Effector memory CD4-positive, alpha-beta T cell (primary cell): ENCODE measurements around the gene TREX2.
A peak's percentile ranks its signal among the peaks of the same experiment; 100 is the strongest.

Experiments used
- DNase-seq, 3 donors: peaks; one replicate each; pipeline ENCODE4 v3.0.0-alpha.2; 2020
- H3K27ac ChIP-seq: 2 replicates; pipeline ENCODE4 v1.7.0; 2013; ENCODE audit warnings: mild to moderate bottlenecking, low read length, moderate library complexity; ENCODE audit not compliant: insufficient read depth, poor library complexity, severe bottlenecking
- H3K27me3 ChIP-seq: replicated peaks from 2 replicates; pipeline ENCODE4 v1.7.0; 2013; ENCODE audit warnings: mild to moderate bottlenecking, low read length; ENCODE audit not compliant: insufficient read depth, control insufficient read depth, poor library complexity, severe bottlenecking
- H3K36me3 ChIP-seq: 2 replicates; pipeline ENCODE4 v1.7.0; 2013; ENCODE audit warnings: mild to moderate bottlenecking, low read length, moderate library complexity; ENCODE audit not compliant: control insufficient read depth, insufficient read depth
- H3K4me1 ChIP-seq: 2 replicates; pipeline ENCODE4 v1.7.0; 2013; ENCODE audit warnings: low read length, mild to moderate bottlenecking; ENCODE audit not compliant: control insufficient read depth, insufficient read depth, poor library complexity, severe bottlenecking
- H3K4me3 ChIP-seq: 2 replicates; pipeline ENCODE4 v1.7.0; 2013; ENCODE audit warnings: low read length, low read depth, mild to moderate bottlenecking; ENCODE audit not compliant: insufficient read depth, poor library complexity, severe bottlenecking
- H3K9me3 ChIP-seq: 2 replicates; pipeline ENCODE4 v1.7.0; 2013; ENCODE audit warnings: mild to moderate bottlenecking, low read length, moderate library complexity; ENCODE audit not compliant: control insufficient read depth

The TREX2 gene

DNA sequence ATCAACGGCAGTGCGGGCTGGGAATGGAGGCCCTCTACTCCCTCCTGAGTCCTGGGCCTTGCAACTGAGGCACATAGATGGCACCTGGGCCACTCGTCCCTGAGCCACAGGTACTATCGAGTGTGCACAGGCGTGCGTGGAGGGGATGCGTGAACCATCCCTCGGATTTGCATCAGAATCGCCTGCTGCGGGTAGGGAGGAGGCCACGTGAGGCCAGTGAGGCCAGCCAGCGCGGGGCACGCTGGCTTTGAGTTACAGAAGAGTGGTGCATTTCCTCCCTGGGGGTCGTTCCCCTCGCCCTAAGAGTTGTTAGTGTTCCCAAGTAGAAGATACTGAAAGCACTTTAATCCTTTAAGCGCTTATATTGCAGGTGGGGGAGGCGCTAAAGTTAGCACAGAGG is 24.0 kb downstream of the TREX2 start:
- Histone ChIP-seq H3K36me3 (no peaks in the 10 kb centered on the region), H3K9me3 (no peaks in the 10 kb centered on the region), H3K27me3 (no peaks in the 10 kb centered on the region), H3K4me3 (no peak overlapping the region), H3K4me1 (no peaks in the 10 kb centered on the region), H3K27ac (no peak overlapping the region)
- DNase-seq: no peak

GRCh38 chrX:153420851-153421599 is 24.8 kb downstream of the TREX2 start:
- Histone ChIP-seq H3K4me1 (no peaks in the 10 kb centered on the region), H3K9me3 (no peaks in the 10 kb centered on the region), H3K36me3 (no peaks in the 10 kb centered on the region), H3K27me3 (no peaks in the 10 kb centered on the region), H3K27ac (no peak overlapping the region), H3K4me3 (no peak overlapping the region)
- no peak for DNase-seq

- no peak overlapping the region for H3K4me3 ChIP-seq
- DNase-seq: no peak
- H3K27ac ChIP-seq: no peak overlapping the region
- H3K27me3 ChIP-seq: no peaks in the 10 kb centered on the region
- H3K4me1 ChIP-seq: no peaks in the 10 kb centered on the region
- no peaks in the 10 kb centered on the region for H3K36me3 ChIP-seq
- H3K9me3 ChIP-seq: no peaks in the 10 kb centered on the region
These were observed 28.2 kb downstream of the TREX2 start for GRCh38 chrX:153417637-153418036.

DNA sequence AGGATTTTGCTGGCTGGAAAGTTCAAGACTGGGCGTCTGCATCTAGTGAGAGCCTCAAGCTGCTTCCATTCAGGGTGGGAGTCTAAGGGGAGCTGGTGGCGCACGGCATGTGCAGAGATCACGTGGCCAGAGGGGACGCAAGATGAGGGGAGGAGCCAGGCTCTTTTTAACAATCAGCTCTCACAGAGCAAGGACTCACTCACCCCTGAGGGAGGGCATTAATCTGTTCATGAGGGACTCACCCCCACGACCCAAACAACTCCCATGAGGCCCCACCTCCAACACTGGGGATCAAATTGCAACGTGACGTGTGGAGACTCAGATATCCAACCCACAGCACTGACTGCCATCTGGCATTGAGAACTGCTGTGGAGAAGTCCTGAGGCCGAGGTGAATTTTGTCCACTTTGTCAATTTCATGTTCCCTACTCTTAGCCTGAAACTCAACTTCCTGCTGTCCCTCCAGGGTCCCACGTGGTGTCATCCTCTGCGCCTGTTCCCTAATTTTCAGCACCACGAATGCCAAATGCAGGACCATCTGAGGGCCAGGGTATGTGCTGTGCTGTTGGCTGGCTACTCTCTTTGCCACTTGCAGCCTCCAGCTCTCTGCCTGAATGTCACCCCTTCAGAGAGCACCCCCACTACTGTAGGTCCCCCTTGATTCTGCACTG is 28.9 kb downstream of the TREX2 start:
- Histone ChIP-seq H3K27me3 (no peaks in the 10 kb centered on the region), H3K27ac (no peak overlapping the region), H3K9me3 (no peaks in the 10 kb centered on the region), H3K4me1 (peaks cover 2% of the 10 kb centered on the region), H3K4me3 (no peak overlapping the region), H3K36me3 (no peaks in the 10 kb centered on the region)
- no peak for DNase-seq

GRCh38 chrX:153414856-153415510 is 30.9 kb downstream of the TREX2 start:
- peaks cover 5% of the 10 kb centered on the region for H3K4me1 ChIP-seq
- no peak for DNase-seq
- H3K27me3 ChIP-seq: no peaks in the 10 kb centered on the region

DNA sequence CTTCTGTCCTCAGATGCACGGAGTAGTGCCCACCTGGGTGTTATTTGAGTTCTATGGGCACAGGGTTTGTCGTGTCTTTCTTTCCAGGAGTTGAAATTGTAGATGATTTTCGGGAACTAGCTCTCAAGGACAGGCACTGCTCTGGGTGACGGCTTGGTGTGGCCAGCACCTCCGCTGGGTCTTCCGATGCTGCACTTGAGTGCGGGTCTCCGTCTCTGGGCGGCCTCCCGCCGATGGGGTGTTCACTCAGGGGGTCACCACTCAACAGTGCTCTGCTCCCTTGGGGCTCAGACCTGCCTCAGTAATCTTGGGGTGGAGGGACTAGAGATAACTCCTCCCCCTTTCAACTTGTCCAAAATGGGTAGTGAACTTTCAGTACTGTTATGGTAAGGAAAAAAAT is 32.1 kb downstream of the TREX2 start:
- Histone ChIP-seq H3K27me3 (no peaks in the 10 kb centered on the region), H3K36me3 (no peaks in the 10 kb centered on the region), H3K4me1 (peaks cover 5% of the 10 kb centered on the region), H3K4me3 (no peak overlapping the region), H3K27ac (no peak overlapping the region), H3K9me3 (no peaks in the 10 kb centered on the region)
- no peak for DNase-seq

More at GRCh38 chrX:153414856-153415510, 30.9 kb downstream of the TREX2 start:
- Histone ChIP-seq H3K27ac (no peak overlapping the region), H3K4me3 (no peak overlapping the region), H3K36me3 (no peaks in the 10 kb centered on the region), H3K9me3 (no peaks in the 10 kb centered on the region)

- peaks cover 5% of the 10 kb centered on the region for H3K4me1 ChIP-seq
- no peaks in the 10 kb centered on the region for H3K9me3 ChIP-seq
- no peak for DNase-seq
- no peaks in the 10 kb centered on the region for H3K27me3 ChIP-seq
- no peak overlapping the region for H3K27ac ChIP-seq
- H3K36me3 ChIP-seq: no peaks in the 10 kb centered on the region
- no peak overlapping the region for H3K4me3 ChIP-seq
These were observed 32.8 kb downstream of the TREX2 start for GRCh38 chrX:153412746-153413720.

DNA sequence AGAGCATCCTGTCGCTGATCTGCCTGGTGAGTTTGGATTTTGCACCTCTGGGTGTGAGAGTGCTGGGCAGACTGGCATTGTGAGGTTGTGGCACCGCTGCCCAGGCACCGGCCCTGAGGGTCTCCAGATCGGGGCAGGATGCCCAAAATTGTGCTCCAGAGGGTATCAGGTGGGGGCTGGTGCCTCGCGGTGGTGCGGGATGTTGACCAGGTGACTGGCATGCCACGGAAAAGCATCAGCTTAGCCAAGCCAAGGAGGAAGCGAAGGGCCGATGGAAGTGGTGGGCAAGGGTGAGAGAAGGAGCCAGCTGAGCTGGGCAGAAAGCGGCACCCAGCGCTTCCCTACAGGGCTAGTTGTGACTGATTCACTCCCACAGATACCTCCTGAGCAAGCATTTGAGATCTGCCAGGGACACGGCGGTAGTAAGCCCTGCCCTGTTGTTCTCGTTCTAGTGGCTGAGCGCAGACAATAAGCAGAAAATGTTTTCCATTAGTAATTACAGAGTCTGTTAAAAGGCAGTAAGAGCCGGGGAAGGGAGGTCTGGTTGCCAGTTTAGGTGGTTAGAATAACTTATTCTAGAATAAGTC is 33.8 kb downstream of the TREX2 start:
- DNase-seq: no peak
- no peaks in the 10 kb centered on the region for H3K27me3 ChIP-seq
- no peaks in the 10 kb centered on the region for H3K9me3 ChIP-seq
- H3K4me3 ChIP-seq: peak overlapping the region; percentile 49
- H3K4me1 ChIP-seq: peaks cover 5% of the 10 kb centered on the region
- no peak overlapping the region for H3K27ac ChIP-seq
- no peaks in the 10 kb centered on the region for H3K36me3 ChIP-seq

DNA sequence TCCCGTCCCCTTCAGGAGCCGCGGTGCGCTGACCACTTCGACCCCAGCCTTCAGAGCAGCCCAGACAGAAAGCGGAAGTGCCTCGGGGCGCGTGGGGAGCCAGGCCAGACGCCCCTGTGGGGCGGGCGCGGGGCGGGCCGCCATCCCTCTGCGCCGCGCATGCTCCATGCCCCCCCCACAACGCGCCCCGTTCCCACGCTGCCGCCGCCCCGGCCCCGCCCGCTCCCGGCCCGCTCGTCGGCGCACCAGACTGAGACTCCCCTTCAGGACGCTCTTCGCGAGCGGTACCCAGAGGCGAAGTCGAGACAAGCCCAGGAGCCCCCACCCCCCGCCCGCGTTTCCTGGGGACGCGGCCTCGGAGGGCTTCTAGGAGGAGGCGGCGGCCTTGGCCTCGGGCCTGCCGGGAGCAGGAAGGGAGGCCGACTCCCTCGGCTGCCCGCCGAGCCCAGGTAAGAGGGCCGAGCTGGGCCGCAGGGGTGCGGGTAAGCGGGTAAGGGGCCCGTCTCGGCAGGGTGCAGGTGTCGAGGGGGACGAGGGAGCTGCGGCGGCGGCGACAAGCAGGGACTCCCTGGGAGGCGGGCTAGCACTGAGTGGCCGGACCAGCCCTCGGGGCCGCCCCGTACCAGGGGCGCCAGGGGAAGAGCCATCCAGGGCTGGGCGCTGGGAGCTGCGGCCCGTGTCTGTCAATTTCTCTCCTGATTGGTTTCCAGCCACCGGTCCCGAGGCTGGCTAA is 34.4 kb downstream of the TREX2 start, which contains the start of gene ZFP92:
TSS of gene ZFP92 (plus strand) at position 218 of the 733 bp plus-strand sequence. CDS start 6,851 bp downstream, outside the sequence.
- Histone ChIP-seq H3K36me3 (no peaks in the 10 kb centered on the region), H3K4me3 (peak within 1 kb of the TSS; percentile 49), H3K27ac (no peak within 1 kb of the TSS), H3K4me1 (peaks cover 5% of the 10 kb centered on the region), H3K9me3 (no peaks in the 10 kb centered on the region), H3K27me3 (no peaks in the 10 kb centered on the region)
- DNase-seq: peak in 2 of 3 donors; percentile 3 to 12
